DND-41 (cell line): ENCODE data around the gene MRPS7.

Experiments
- ATAC-seq: fragments of 200-7000 bp; cut with Tn5 transposase; 3 replicates; pipeline ENCODE4 v1.9.1; 2021; ENCODE audit warnings: low read depth; ENCODE audit not compliant: insufficient read depth
- DNase-seq: peaks from one replicate; pipeline ENCODE4 v3.0.0-alpha.2; 2020
- H2AFZ ChIP-seq: 2 replicates; pipeline ENCODE4 v1.6.0; 2012; ENCODE audit warnings: low read depth, low read length
- H3K27ac ChIP-seq: 2 replicates; pipeline ENCODE4 v1.5.1; 2012; ENCODE audit warnings: low read length, inconsistent platforms
- H3K27me3 ChIP-seq: fragments of 200-600 bp; sonication (generic); 2 replicates; pipeline ENCODE4 v1.6.0; 2012; ENCODE audit warnings: low read length, mild to moderate bottlenecking, inconsistent platforms; ENCODE audit not compliant: insufficient read depth, poor library complexity
- H3K36me3 ChIP-seq: 2 replicates; pipeline ENCODE4 v1.5.1; 2012; ENCODE audit warnings: low read length, inconsistent platforms; ENCODE audit not compliant: insufficient read depth
- H3K4me1 ChIP-seq: 2 replicates; pipeline ENCODE4 v1.5.1; 2012; ENCODE audit warnings: mild to moderate bottlenecking, low read length; ENCODE audit not compliant: insufficient read depth
- H3K4me2 ChIP-seq: 2 replicates; pipeline ENCODE4 v1.6.0; 2012; ENCODE audit warnings: mild to moderate bottlenecking, moderate library complexity, low read length, inconsistent platforms; ENCODE audit not compliant: insufficient read depth
- H3K4me3 ChIP-seq, 2 experiments: fragments of 200-600 bp in 1 of 2; shearing (Covaris generic) in 1 of 2; 2 replicates each; pipeline ENCODE4 v1.5.1; 2012 to 2016; ENCODE audit warnings: inconsistent platforms in 2 of 2, low read length in 2 of 2, mild to moderate bottlenecking in 2 of 2, low read depth in 1 of 2, moderate library complexity in 1 of 2
- H3K79me2 ChIP-seq: 2 replicates; pipeline ENCODE4 v1.6.0; 2012; ENCODE audit warnings: low read length, inconsistent platforms; ENCODE audit not compliant: insufficient read depth
- H3K9ac ChIP-seq: 2 replicates; pipeline ENCODE4 v1.6.0; 2012; ENCODE audit warnings: low read depth, mild to moderate bottlenecking, inconsistent platforms, low read length, moderate library complexity
- H3K9me3 ChIP-seq: 2 replicates; pipeline ENCODE4 v1.5.1; 2012; ENCODE audit warnings: low read length, moderate library complexity, mild to moderate bottlenecking, inconsistent platforms; ENCODE audit not compliant: insufficient read depth, severe bottlenecking
- H4K20me1 ChIP-seq: 2 replicates; pipeline ENCODE4 v1.6.0; 2012; ENCODE audit warnings: low read length; ENCODE audit not compliant: insufficient read depth
- EZH2 ChIP-seq: IDR thresholded peaks from 3 replicates; pipeline ENCODE4 v1.6.1; 2012; ENCODE audit warnings: borderline replicate concordance, low read depth, mild to moderate bottlenecking, moderate library complexity, low read length, inconsistent platforms; ENCODE audit not compliant: severe bottlenecking
- TF ChIP-seq, protein P1 (sequence below): IDR thresholded peaks from 2 replicates; pipeline ENCODE4 v1.5.1; 2012; ENCODE audit warnings: borderline replicate concordance, low read length, moderate library complexity, mild to moderate bottlenecking; ENCODE audit not compliant: poor library complexity, severe bottlenecking; ENCODE audit errors: extremely low read depth

Gene MRPS7

DNA sequence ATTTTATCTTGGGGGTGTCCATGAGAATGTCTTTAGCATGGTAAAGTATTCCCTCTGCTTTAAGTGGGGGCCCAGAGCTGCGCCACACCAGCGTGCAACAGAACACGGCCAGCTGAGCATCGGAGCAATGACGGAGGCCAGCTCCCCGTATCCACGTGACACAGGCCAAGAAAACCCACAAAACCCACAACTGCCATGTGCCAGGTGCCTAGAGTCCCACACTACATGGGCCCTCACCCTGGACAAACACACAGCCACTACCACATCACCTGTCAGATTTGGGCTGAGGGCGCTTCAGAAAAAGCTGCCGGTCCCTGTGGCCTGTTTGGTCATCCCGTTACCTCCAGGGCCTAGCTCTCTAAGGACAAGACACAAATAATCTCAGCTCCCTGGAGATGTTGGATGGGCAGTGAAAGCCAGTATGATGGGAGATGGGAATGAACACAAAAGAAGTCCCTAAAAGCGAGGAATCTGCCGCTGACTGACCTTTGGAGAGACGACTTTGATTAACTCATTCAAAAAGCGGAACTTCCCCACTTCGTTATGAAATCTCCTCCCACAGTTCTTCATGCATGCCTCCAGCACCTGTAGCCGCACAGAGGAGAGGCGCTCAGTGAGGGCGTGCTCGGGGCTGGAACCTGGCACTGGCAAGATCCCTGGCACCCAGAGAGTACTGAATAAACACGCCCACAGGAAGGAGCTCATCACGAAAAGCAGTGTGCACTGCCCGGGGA lies 17.4 kb upstream of the MRPS7 start:
- no peak for DNase-seq
- Histone ChIP-seq H3K27ac (no peak overlapping the region), H3K79me2 (peaks cover 21% of the 10 kb centered on the region), H3K36me3 (peaks cover 81% of the 10 kb centered on the region), H3K9me3 (no peaks in the 10 kb centered on the region), H3K4me1 (no peaks in the 10 kb centered on the region), H2AFZ (no peak overlapping the region), H4K20me1 (peaks cover 14% of the 10 kb centered on the region), H3K4me3 (no peak overlapping the region), H3K27me3 (no peaks in the 10 kb centered on the region), H3K4me2 (no peak overlapping the region), H3K9ac (no peak overlapping the region)
- TF ChIP-seq, protein P1, sequence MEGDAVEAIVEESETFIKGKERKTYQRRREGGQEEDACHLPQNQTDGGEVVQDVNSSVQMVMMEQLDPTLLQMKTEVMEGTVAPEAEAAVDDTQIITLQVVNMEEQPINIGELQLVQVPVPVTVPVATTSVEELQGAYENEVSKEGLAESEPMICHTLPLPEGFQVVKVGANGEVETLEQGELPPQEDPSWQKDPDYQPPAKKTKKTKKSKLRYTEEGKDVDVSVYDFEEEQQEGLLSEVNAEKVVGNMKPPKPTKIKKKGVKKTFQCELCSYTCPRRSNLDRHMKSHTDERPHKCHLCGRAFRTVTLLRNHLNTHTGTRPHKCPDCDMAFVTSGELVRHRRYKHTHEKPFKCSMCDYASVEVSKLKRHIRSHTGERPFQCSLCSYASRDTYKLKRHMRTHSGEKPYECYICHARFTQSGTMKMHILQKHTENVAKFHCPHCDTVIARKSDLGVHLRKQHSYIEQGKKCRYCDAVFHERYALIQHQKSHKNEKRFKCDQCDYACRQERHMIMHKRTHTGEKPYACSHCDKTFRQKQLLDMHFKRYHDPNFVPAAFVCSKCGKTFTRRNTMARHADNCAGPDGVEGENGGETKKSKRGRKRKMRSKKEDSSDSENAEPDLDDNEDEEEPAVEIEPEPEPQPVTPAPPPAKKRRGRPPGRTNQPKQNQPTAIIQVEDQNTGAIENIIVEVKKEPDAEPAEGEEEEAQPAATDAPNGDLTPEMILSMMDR, result no peak
- no peak for TF ChIP-seq EZH2
- ATAC-seq, result no peak

- H4K20me1 ChIP-seq, result peaks cover 14% of the 10 kb centered on the region
- H3K4me3 ChIP-seq, result no peak overlapping the region
- no peaks in the 10 kb centered on the region for H3K4me1 ChIP-seq
- H3K9ac ChIP-seq, result no peak overlapping the region
- TF ChIP-seq, protein P1, result no peak
- TF ChIP-seq EZH2, result no peak
- no peak overlapping the region for H3K27ac ChIP-seq
- H3K9me3 ChIP-seq, result no peaks in the 10 kb centered on the region
- H3K4me2 ChIP-seq, result no peak overlapping the region
- H2AFZ ChIP-seq, result no peak overlapping the region
- H3K27me3 ChIP-seq, result no peaks in the 10 kb centered on the region
- peaks cover 74% of the 10 kb centered on the region for H3K36me3 ChIP-seq
- no peak for ATAC-seq
- H3K79me2 ChIP-seq, result peaks cover 28% of the 10 kb centered on the region
- no peak for DNase-seq
These were observed 16.7 kb upstream of the MRPS7 start for GRCh38 chr17:75245011-75245410.

DNA sequence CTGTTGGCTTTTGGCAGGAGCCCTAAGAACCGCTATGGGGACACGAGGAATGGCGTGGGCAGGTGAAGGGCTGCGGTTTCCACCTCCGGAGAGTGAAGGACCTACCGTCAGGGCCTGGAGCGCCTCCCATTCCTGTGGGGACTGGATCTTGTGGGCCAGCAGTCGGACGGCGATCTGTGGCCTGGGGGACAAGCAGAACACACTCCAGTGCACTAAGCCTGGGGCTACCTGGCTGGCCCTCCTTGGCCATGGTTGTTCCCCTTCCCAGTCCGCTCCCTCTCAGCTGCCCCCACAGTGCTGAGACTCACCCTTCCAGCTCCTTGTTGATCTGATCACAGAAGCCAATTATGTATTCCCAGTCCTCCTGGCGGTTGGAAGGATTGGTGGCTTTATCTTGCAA lies 15.3 kb upstream of the MRPS7 start:
- Histone ChIP-seq H3K9ac (no peak overlapping the region), H2AFZ (no peak overlapping the region), H3K36me3 (peaks cover 60% of the 10 kb centered on the region), H4K20me1 (peaks cover 18% of the 10 kb centered on the region), H3K4me1 (no peaks in the 10 kb centered on the region), H3K27me3 (no peaks in the 10 kb centered on the region), H3K79me2 (peaks cover 41% of the 10 kb centered on the region), H3K4me3 (no peak overlapping the region), H3K27ac (no peak overlapping the region), H3K9me3 (no peaks in the 10 kb centered on the region), H3K4me2 (no peak overlapping the region)
- DNase-seq (no peak), ATAC-seq (no peak)
- no peak for TF ChIP-seq EZH2
- TF ChIP-seq, protein P1, result no peak
